ENCODE data around the gene BICD2. TPM values are rescaled to one million over a fixed set of nuclear protein-coding genes. Genes with fewer than 3 reads are reported as not detected.

The BICD2 gene
- total and polyA plus RNA-seq, 9 of the 15 experiments (the other 6 are each of a cell fraction or from before 2014, with no cell fraction given): 3.6 to 23.4 (median 11.8) TPM

DNA sequence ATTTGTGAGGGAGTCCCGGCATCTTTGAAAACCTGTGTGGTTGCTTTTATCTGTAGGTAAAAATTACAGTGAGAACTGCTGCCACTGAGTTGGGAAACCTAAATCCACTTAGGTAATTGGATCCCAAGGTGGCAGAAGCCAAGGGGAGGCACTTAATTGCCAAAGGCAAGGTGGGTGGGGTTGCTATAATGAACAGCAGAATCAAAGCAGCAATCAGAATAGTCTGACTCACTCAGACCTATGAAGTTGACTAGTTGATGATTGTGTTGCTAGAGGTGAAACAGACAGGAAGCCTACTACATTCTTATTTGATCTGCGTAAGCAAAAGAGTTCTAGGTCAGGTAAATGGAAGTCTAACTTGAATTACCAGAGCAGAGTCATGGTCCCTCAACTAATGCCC lies 17.3 kb upstream of the BICD2 start:
- ChIA-PET CTCF (ENCODE audit: low intra/inter-chr PET ratio) (interaction anchor here (0.7 kb wide), 1 partner anchor 9 kb away, joined by 3 read pairs; no protein-coding TSS in a partner anchor), POLR2A (no interaction called here)
- H3K79me2 ChIP-seq (ENCODE audit: control insufficient read depth, insufficient read depth, low read length): no peaks in the 10 kb centered on the region
- in situ Hi-C loops (cut with MboI) (loop anchor here (10.0 kb wide), 1 partner anchor 67 kb away; no protein-coding TSS in a partner anchor), intact Hi-C loops (cut with micrococcal nuclease) (no loop called here)
- no peak overlapping the region for H2AFZ ChIP-seq (ENCODE audit: low read depth, low read length)
- no peaks in the 10 kb centered on the region for H4K20me1 ChIP-seq (replicated peaks; ENCODE audit: control insufficient read depth, insufficient read depth, low read length)
- WGBS (ENCODE audit: insufficient coverage, low coverage, missing lambda C conversion rate): 3% methylated on average over 2 of the region's 2 CpGs
- BruUV-seq (replicated peaks): no TSS peak
- no peaks in the 10 kb centered on the region for H3K36me3 ChIP-seq (ENCODE audit: control insufficient read depth, insufficient read depth, low read length)
- no peak overlapping the region for H3K9ac ChIP-seq (ENCODE audit: insufficient read depth in 1 of 2, low read depth in 2 of 2, low read length in 2 of 2)
- TF ChIP-seq ASH1L (IDR thresholded peaks at IDR 0.05; ENCODE audit: borderline replicate concordance, low read depth, partially characterized antibody): no peak
- no peak for TF ChIP-seq SRSF3 (IDR thresholded peaks at IDR 0.05; ENCODE audit: insufficient read depth, low read length)
- no peaks in the 10 kb centered on the region for H3K9me1 ChIP-seq (ENCODE audit: control insufficient read depth, insufficient read depth, low read length)
- no peak overlapping the region for H3K27ac ChIP-seq (ENCODE audit: extremely low read depth, low read depth, low read length)
- no peak for FAIRE-seq
- peaks cover 7% of the 10 kb centered on the region for H3K9me3 ChIP-seq (replicated peaks; ENCODE audit: control insufficient read depth, insufficient read depth, low read depth, low read length)
- no peak for DNase-seq (ENCODE audit: extremely low read depth in 1 of 4, low spot score in 3 of 4)
- H3K27me3 ChIP-seq (ENCODE audit: control insufficient read depth in 2 of 2, insufficient read depth in 2 of 2, low read length in 2 of 2): peaks cover 0 to under 1% of the 10 kb centered on the region in 2 experiments; a peak in 1 of 5 replicates
- ATAC-seq: no peak
- no peak overlapping the region for H3K4me3 ChIP-seq
- H3K4me2 ChIP-seq (ENCODE audit: insufficient read depth, low read length): no peak overlapping the region
- H3K4me1 ChIP-seq (replicated peaks in 1 of 2; ENCODE audit: control insufficient read depth in 2 of 2, insufficient read depth in 2 of 2, low read length in 2 of 2): no peaks in the 10 kb centered on the region

DNA sequence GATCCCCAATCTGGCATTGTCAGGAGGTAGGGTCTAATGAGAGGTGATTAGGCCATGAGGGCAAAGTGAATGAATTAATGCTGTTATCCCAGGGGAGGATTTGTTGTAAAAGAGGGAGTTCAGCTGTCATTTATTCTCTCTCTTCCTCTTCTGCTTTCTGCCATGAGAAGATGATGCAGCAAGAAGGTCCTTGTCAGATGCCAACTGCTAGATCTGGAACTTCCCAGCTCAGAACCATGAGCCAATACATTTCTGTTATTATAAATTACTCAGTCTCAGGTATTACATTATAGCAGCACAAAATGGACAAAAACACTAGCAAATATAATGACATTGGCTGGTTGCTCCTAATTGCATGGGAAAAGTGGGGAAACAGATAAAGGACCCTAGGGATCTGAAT lies 15.6 kb upstream of the BICD2 start:
- POLR2A ChIA-PET: interaction anchor here (1.0 kb wide), 1 partner anchor 9 kb away, joined by 4 read pairs; no protein-coding TSS in a partner anchor
- Histone ChIP-seq H3K9ac (ENCODE audit: insufficient read depth in 1 of 2, low read depth in 2 of 2, low read length in 2 of 2) (no peak overlapping the region), H3K9me1 (ENCODE audit: control insufficient read depth, insufficient read depth, low read length) (no peaks in the 10 kb centered on the region), H3K27me3 (ENCODE audit: control insufficient read depth in 2 of 2, insufficient read depth in 2 of 2, low read length in 2 of 2) (no peaks in the 10 kb centered on the region; a peak in 2 of 5 replicates), H3K4me3 (no peak overlapping the region), H3K27ac (ENCODE audit: extremely low read depth, low read depth, low read length) (no peak overlapping the region), H3K4me1 (replicated peaks in 1 of 2; ENCODE audit: control insufficient read depth in 2 of 2, insufficient read depth in 2 of 2, low read length in 2 of 2) (no peaks in the 10 kb centered on the region), H4K20me1 (replicated peaks; ENCODE audit: control insufficient read depth, insufficient read depth, low read length) (no peaks in the 10 kb centered on the region), H3K36me3 (ENCODE audit: control insufficient read depth, insufficient read depth, low read length) (no peaks in the 10 kb centered on the region), H3K9me3 (replicated peaks; ENCODE audit: control insufficient read depth, insufficient read depth, low read depth, low read length) (no peaks in the 10 kb centered on the region; the same call in 1 of the 2 replicates), H3K4me2 (ENCODE audit: insufficient read depth, low read length) (no peak overlapping the region), H3K79me2 (ENCODE audit: control insufficient read depth, insufficient read depth, low read length) (no peaks in the 10 kb centered on the region), H2AFZ (ENCODE audit: low read depth, low read length) (no peak overlapping the region)
- FAIRE-seq: no peak
- CTCF ChIA-PET (ENCODE audit: low intra/inter-chr PET ratio): interaction anchor here (0.8 kb wide), 1 partner anchor 46 kb away, joined by 3 read pairs; no protein-coding TSS in a partner anchor
- no peak for ATAC-seq
- intact Hi-C loops (cut with micrococcal nuclease) (no loop called here), in situ Hi-C loops (cut with MboI) (loop anchor here (10.0 kb wide), 1 partner anchor 65 kb away; no protein-coding TSS in a partner anchor)
- no TSS peak for BruUV-seq (replicated peaks)
- no peak for DNase-seq (ENCODE audit: extremely low read depth in 1 of 4, low spot score in 3 of 4)
- TF ChIP-seq TBL1XR1 (IDR thresholded peaks at IDR 0.05; ENCODE audit: low read length in 2 of 2) (no peak), ZNF584 (CRISPR knock-in tag; IDR thresholded peaks at IDR 0.05; ENCODE audit: low read depth) (no peak), ESRRA (IDR thresholded peaks at IDR 0.05; ENCODE audit: borderline replicate concordance, low read depth) (no peak), SPI1 (IDR thresholded peaks at IDR 0.05; ENCODE audit: borderline replicate concordance, low read depth, low read length) (no peak), ARHGAP35 (IDR thresholded peaks at IDR 0.05; ENCODE audit: partially characterized antibody) (no peak), HDAC2 (IDR thresholded peaks at IDR 0.05) (no peak), POLR2AphosphoS5 (IDR thresholded peaks at IDR 0.05; ENCODE audit: control insufficient read depth, insufficient read depth, low read depth, low read length) (no peak)
- TF ChIP-seq, protein P1, sequence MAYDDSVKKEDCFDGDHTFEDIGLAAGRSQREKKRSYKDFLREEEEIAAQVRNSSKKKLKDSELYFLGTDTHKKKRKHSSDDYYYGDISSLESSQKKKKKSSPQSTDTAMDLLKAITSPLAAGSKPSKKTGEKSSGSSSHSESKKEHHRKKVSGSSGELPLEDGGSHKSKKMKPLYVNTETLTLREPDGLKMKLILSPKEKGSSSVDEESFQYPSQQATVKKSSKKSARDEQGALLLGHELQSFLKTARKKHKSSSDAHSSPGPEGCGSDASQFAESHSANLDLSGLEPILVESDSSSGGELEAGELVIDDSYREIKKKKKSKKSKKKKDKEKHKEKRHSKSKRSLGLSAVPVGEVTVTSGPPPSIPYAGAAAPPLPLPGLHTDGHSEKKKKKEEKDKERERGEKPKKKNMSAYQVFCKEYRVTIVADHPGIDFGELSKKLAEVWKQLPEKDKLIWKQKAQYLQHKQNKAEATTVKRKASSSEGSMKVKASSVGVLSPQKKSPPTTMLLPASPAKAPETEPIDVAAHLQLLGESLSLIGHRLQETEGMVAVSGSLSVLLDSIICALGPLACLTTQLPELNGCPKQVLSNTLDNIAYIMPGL (CRISPR knock-in tag; IDR thresholded peaks at IDR 0.05): no peak
- TF ChIP-seq, protein P2, sequence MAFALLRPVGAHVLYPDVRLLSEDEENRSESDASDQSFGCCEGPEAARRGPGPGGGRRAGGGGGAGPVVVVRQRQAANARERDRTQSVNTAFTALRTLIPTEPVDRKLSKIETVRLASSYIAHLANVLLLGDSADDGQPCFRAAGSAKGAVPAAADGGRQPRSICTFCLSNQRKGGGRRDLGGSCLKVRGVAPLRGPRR (CRISPR knock-in tag; IDR thresholded peaks at IDR 0.05): no peak
- TF ChIP-seq, protein P3, sequence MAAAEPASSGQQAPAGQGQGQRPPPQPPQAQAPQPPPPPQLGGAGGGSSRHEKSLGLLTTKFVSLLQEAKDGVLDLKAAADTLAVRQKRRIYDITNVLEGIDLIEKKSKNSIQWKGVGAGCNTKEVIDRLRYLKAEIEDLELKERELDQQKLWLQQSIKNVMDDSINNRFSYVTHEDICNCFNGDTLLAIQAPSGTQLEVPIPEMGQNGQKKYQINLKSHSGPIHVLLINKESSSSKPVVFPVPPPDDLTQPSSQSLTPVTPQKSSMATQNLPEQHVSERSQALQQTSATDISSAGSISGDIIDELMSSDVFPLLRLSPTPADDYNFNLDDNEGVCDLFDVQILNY (CRISPR knock-in tag; IDR thresholded peaks at IDR 0.05): no peak
